ENCODE measurements around the gene RGMB. TPM values are rescaled to one million over a fixed set of nuclear protein-coding genes. Genes with fewer than 3 reads are reported as not detected.

Gene RGMB
- total and polyA plus RNA-seq, 2 donors (not counting 1 experiment from before 2014, with no cell fraction given) = 81.6 to 185 TPM

GRCh38 chr5:98798847-98799246, 25.4 kb downstream of the RGMB start:
- no peak for DNase-seq (ENCODE audit: low read depth in 2 of 2)
- Histone ChIP-seq H3K27ac (ENCODE audit: insufficient read depth, low read length) (no peak overlapping the region), H3K36me3 (ENCODE audit: control insufficient read depth, insufficient read depth, low read length) (peaks cover 5% of the 10 kb centered on the region), H3K9ac (ENCODE audit: insufficient read depth, low read length) (no peak overlapping the region), H3K4me1 (ENCODE audit: control insufficient read depth, extremely low read depth, insufficient read depth, low read length) (peaks cover 8% of the 10 kb centered on the region), H3K4me2 (ENCODE audit: extremely low read depth, insufficient read depth, low read length) (no peak overlapping the region), H3K4me3 (replicated peaks in 1 of 4; ENCODE audit: control extremely low read depth in 1 of 4, insufficient read depth in 1 of 4, low read depth in 3 of 4, low read length in 4 of 4) (no peak overlapping the region), H3K27me3 (ENCODE audit: control insufficient read depth, insufficient read depth, low read length) (no peaks in the 10 kb centered on the region), H2AFZ (ENCODE audit: low read length) (no peak overlapping the region), H3K79me2 (ENCODE audit: control insufficient read depth, insufficient read depth, low read length) (peaks cover 14% of the 10 kb centered on the region), H4K20me1 (ENCODE audit: control insufficient read depth, extremely low read depth, insufficient read depth, low read length) (peaks cover 2% of the 10 kb centered on the region), H3K9me3 (ENCODE audit: control insufficient read depth, insufficient read depth, low read depth, low read length) (no peaks in the 10 kb centered on the region)
- TF ChIP-seq CTCF (conservative IDR thresholded peaks at IDR 0.05 in 1 of 2, IDR thresholded peaks at IDR 0.05 in 1 of 2; ENCODE audit: low read depth in 1 of 2, low read length in 2 of 2) (no peak), EZH2 (IDR thresholded peaks at IDR 0.05; ENCODE audit: low read length, missing control alignments) (no peak)

- Histone ChIP-seq H3K9ac (ENCODE audit: insufficient read depth, low read length) (no peak overlapping the region), H3K4me1 (ENCODE audit: control insufficient read depth, extremely low read depth, insufficient read depth, low read length) (no peaks in the 10 kb centered on the region), H3K27ac (ENCODE audit: insufficient read depth, low read length) (no peak overlapping the region), H3K4me2 (ENCODE audit: extremely low read depth, insufficient read depth, low read length) (no peak overlapping the region), H4K20me1 (ENCODE audit: control insufficient read depth, extremely low read depth, insufficient read depth, low read length) (no peaks in the 10 kb centered on the region), H3K4me3 (replicated peaks in 1 of 4; ENCODE audit: control extremely low read depth in 1 of 4, insufficient read depth in 1 of 4, low read depth in 3 of 4, low read length in 4 of 4) (no peak overlapping the region), H3K79me2 (ENCODE audit: control insufficient read depth, insufficient read depth, low read length) (no peaks in the 10 kb centered on the region), H3K27me3 (ENCODE audit: control insufficient read depth, insufficient read depth, low read length) (no peaks in the 10 kb centered on the region), H3K36me3 (ENCODE audit: control insufficient read depth, insufficient read depth, low read length) (no peaks in the 10 kb centered on the region), H3K9me3 (ENCODE audit: control insufficient read depth, insufficient read depth, low read depth, low read length) (no peaks in the 10 kb centered on the region), H2AFZ (ENCODE audit: low read length) (no peak overlapping the region)
- no peak for DNase-seq (ENCODE audit: low read depth in 2 of 2)
- TF ChIP-seq EZH2 (IDR thresholded peaks at IDR 0.05; ENCODE audit: low read length, missing control alignments) (no peak), CTCF (conservative IDR thresholded peaks at IDR 0.05 in 1 of 2, IDR thresholded peaks at IDR 0.05 in 1 of 2; ENCODE audit: low read depth in 1 of 2, low read length in 2 of 2) (no peak)
These were observed 30.6 kb downstream of the RGMB start for GRCh38 chr5:98804066-98804465.

- TF ChIP-seq CTCF (conservative IDR thresholded peaks at IDR 0.05 in 1 of 2, IDR thresholded peaks at IDR 0.05 in 1 of 2; ENCODE audit: low read depth in 1 of 2, low read length in 2 of 2) (no peak), EZH2 (IDR thresholded peaks at IDR 0.05; ENCODE audit: low read length, missing control alignments) (no peak)
- Histone ChIP-seq H4K20me1 (ENCODE audit: control insufficient read depth, extremely low read depth, insufficient read depth, low read length) (no peaks in the 10 kb centered on the region), H3K4me2 (ENCODE audit: extremely low read depth, insufficient read depth, low read length) (no peak overlapping the region), H2AFZ (ENCODE audit: low read length) (no peak overlapping the region), H3K27ac (ENCODE audit: insufficient read depth, low read length) (no peak overlapping the region), H3K36me3 (ENCODE audit: control insufficient read depth, insufficient read depth, low read length) (no peaks in the 10 kb centered on the region), H3K9ac (ENCODE audit: insufficient read depth, low read length) (no peak overlapping the region), H3K79me2 (ENCODE audit: control insufficient read depth, insufficient read depth, low read length) (no peaks in the 10 kb centered on the region), H3K9me3 (ENCODE audit: control insufficient read depth, insufficient read depth, low read depth, low read length) (no peaks in the 10 kb centered on the region), H3K4me3 (replicated peaks in 1 of 4; ENCODE audit: control extremely low read depth in 1 of 4, insufficient read depth in 1 of 4, low read depth in 3 of 4, low read length in 4 of 4) (no peak overlapping the region), H3K4me1 (ENCODE audit: control insufficient read depth, extremely low read depth, insufficient read depth, low read length) (no peaks in the 10 kb centered on the region), H3K27me3 (ENCODE audit: control insufficient read depth, insufficient read depth, low read length) (no peaks in the 10 kb centered on the region)
- no peak for DNase-seq (ENCODE audit: low read depth in 2 of 2)
These were observed 31.6 kb downstream of the RGMB start for GRCh38 chr5:98805070-98805469.

All from fibroblast of lung (primary cell).